GM19099 (cell line): Measurements from ENCODE around the gene PRC1.

Source experiments
- POLR2A ChIP-seq: IDR thresholded peaks from 3 replicates; pipeline ENCODE4 v1.6.1; 2011; ENCODE audit warnings: low read depth; ENCODE audit not compliant: insufficient read length; ENCODE audit errors: extremely low read depth

PRC1 gene

DNA sequence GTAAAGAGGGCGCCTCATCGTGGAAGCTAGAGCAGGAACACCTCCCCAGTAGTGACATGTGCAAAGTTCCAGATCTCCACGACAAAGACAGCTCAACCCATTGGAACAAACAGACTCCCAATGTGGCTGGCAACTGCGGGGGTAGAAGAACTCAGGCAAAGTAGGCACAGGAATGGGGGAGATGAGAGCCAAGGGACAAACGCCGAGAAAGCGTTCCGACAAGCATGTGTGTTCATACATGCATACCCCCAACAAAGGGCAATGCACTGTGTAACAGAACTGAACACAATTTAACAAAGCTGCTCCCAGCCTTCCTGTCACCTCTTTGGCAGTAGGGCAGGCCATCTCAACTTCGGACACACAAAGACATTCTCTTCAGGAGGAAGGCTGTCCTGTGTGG lies 28.1 kb downstream of the PRC1 start:
- no peak for TF ChIP-seq POLR2A

DNA sequence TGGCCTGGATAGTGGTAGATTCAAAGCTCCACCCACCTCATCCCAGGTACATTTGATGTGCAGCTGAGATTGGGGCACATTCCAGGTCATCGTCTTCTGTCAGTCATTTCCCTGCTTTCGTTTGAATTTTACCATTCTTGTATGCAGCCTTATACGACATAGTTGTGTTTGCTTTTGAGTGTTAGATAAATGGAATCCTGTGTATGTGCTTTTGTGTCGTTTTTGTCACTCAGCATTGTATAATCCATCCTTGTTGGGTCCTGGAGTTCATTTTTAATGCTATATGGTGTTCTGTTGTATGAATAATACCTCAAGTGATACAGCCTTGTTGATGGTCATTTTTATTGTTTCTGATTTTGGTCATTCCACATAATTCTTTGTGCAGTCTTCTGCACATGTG lies 32.3 kb downstream of the PRC1 start:
- no peak for TF ChIP-seq POLR2A

GRCh38 chr15:90960298-90961091 lies 33.8 kb downstream of the PRC1 start:
- TF ChIP-seq POLR2A = no peak

DNA sequence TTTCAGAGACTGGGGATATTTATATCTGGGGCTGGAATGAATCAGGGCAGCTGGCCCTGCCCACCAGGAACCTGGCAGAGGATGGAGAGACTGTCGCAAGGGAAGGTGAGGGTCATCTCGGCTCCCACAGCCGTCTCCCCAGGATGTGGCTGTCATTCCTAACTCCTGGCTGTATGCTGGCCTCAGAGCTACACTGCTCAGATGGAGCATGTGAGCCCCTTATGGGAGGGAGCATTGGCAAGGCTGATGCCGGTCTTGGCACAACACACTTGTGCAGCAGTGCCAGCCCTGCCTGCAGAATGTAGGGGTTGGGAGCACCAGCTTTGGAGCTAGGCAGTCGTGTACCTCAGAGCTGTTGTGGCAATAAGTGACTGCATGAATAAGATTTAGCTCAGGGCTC lies 34.4 kb downstream of the PRC1 start:
- TF ChIP-seq POLR2A = no peak

DNA sequence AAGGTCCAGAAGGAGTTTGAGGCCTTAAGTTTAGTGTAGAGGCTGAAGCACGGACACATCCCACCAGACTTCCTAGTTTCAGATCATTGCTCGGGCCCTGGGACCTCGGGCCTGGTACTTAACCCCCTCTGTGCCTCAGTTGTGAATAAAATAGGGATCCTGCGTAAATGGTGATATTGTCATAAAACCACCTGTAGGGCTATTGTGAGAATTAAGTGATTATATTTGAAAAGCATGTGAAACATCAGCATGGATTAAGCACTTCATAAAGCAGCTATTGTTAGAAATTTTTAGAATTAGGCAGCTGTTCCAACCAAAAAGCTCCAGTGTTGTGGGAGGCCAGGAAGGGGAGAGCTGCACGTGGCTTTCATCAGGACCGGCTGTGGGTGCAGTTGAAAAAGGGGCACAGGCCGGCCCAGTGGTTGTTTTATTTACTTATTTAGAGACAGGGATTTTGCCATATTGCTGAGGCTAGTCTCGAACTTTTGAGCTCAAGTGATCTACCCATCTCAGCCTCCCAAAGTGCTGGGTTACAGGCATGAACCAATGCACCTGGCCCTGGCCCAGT lies 35.2 kb downstream of the PRC1 start:
- TF ChIP-seq POLR2A = no peak

GRCh38 chr15:90957791-90958190 lies 36.5 kb downstream of the PRC1 start:
- no peak for TF ChIP-seq POLR2A

DNA sequence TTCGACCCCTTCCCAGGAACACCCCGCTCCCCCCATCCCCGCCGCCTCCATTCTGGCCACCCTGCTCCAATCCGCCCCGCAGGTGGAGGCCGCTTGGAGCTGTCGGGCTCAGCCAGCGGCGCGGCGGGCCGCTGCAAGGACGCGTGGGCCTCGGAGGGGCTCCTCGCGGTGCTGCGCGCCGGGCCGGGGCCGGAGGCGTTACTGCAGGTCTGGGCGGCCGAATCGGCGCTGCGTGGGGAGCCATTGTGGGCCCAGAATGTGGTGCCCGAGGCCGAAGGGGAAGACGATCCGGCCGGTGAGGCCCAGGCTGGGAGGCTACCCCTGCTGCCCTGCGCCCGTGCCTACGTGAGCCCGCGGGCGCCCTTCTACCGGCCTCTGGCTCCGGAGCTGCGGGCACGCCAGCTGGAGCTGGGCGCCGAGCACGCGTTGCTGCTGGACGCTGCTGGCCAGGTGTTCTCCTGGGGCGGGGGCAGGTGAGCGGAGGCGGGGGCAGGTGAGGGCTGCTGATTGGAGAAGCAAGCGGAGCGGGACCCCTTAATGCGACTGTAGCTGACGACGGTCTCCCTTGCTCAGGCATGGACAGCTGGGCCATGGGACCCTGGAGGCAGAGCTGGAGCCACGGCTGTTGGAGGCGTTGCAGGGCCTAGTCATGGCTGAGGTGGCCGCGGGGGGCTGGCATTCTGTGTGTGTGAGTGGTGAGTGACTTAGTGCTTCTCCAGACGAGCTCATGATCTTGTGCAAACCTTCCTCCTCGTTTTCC lies 37.1 kb downstream of the PRC1 start:
- TF ChIP-seq POLR2A = no peak

DNA sequence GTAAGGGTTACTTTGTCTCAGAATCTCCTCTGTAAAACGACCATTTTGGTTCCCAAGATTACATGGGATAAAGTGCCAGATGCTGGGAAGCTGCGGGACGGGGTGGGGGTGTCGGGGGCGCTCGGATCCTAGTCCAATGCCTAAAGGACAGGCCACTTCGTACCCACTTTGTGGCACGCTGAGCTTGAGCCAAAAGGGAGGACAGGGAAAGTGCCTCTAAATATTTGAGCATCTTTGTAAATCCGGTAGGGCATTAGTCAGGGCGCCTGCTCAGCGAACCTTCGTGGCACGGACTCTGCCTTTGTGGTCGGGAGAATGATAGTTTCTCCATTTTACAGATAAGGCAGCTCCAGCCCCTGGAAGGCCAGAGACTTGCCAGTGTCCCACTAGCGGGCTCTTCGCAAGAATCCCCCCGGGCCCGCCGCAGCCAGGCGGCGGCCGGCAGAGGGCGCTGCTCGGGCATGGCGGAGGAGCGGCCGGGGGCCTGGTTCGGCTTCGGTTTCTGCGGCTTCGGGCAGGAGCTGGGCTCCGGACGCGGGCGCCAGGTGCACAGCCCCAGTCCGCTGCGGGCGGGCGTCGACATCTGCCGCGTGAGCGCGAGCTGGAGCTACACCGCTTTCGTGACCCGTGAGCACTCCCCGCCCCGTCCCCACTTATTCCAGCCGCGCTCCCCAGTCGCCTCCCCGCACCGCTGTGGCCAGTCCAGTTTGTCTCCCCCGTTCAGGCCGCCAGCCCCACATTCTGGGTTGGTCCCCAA lies 37.9 kb downstream of the PRC1 start:
- TF ChIP-seq POLR2A = no peak

DNA sequence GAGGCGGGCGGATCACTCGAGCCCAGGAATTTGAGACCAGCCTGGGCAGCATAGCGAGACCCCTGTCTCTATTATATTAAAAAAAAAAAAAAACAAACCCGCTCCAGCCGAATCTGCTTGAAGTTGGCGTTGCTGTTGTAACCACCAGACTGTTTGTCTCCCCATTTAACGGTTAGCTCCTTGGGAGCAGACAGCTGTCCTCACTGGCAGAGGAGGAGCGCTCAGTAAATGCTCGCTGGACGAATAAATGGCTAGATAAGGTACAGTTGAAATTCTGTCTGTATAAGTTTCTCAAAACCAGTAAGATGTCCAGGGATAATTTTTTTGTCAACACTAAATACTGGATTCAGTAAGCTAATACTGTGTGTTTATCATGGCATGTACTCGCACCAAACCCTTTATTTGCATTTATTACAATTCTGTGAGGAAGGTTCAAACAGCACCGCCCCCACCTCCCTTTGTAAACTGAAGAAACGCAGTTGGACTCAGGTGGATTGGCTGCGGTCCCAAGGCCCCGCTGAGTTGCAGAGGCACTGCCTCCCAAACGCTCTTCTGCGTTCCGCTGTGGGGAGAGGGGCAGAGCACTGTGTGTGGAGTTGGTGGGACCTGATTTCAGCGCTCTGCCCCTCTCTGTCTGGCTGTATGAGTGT lies 38.6 kb downstream of the PRC1 start:
- no peak for TF ChIP-seq POLR2A

DNA sequence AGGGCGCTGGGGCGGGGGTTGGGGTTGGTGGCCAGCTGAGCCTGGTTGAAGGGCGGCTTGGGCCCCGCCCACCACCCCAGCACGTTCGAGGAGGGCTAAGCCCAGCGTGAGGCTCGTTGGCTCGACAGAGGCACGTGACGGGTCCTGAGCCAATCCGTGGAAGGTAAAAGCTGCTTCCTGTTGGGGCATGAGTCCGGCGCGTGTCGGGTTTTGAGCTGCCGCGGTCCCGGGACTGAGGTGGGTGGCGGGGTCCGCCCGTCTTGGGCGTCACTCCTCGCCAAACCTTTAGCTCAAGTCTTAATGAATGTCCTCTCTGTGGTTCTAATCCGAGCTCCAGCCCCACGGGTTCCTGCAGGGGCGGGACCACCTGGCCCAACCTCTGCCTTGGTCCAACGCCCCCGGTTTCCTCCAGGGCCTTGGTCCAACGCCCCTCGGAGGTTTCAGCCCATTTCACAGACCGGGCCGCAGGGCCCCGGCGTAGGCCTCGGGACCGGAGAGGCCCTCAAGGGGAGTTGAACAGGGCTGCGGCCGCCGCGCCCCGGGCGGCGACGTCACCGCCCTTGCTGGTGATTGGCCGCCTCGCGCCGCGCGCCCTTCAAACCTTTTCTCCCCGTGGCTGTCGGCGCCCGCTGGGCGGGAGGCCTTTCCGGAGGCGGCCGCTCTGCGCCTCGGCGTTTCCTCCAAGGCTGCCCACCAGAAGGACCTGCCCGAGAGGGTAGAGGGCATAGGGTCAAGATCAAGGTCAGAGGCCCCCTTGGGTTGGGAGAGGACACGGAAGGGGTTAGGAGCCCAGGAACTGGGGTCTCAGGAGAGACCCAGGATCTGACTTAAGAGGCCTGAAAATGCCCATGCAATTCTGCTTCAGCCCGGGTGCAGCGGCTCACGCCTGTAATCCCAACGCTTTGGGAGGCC lies 39.4 kb downstream of the PRC1 start, which contains the start of gene RCCD1:
Gene RCCD1 (plus strand): TSS at position 173 of the 912 bp plus-strand sequence. CDS start 1,851 bp downstream, outside the sequence.
- peak; percentile 76 for TF ChIP-seq POLR2A

DNA sequence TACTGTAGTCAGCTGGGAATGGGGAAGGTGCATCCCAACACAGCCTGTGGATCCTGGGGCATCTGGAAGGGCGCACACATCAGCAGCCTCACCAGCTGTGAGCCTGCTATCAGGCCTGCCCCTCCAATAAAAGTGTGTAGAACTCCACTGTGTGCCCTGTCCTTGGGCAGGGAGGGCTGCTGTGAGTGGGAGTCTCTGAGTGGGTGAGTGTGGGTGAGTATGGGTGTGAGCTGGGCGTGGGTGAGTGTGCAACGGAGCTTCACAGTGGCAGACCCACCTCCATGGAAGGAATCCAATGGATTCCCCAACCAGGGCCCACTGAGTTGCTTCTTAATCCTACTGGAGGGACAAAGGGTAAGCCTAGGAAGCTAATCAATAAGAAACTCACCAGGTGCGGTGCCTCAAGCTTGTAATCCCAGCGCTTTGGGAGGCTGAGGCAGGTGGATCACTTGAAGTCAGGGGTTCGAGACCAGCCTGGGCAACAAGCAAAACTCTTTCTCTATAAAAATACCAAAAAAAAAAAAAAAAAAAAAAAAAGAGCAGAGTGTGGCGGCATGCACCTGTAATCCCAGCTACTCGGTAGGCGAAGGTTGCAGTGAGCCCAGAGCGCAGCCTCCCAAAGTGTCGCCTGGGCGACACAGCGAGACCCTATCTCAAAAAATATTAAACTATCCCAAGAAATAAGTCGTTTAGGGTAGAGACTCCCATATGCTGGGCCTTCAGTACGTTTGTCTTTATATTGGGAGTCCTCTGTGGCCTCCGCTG lies 40.2 kb downstream of the PRC1 start:
- no peak for TF ChIP-seq POLR2A

DNA sequence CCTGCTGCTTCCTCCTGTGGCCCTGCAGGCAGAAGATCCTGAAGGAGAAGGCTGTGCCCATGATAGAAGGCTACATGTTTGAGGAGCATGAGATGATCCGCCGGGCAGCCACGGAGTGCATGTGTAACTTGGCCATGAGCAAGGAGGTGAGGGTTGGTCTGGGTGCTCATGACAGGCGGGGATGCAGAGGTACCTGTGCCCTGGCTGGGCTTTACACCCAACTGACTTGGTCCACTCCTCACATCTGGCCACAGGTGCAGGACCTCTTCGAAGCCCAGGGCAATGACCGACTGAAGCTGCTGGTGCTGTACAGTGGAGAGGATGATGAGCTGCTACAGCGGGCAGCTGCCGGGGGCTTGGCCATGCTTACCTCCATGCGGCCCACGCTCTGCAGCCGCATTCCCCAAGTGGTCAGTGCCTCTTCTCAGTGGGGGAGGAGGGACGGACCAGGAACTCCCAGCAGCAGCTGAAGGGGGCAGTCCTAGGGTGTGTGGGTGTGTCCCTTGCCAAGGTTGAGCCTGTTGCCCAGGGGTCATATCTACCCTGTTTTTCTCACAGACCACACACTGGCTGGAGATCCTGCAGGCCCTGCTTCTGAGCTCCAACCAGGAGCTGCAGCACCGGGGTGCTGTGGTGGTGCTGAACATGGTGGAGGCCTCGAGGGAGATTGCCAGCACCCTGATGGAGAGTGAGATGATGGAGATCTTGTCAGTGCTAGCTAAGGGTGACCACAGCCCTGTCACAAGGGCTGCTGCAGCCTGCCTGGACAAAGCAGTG lies 41.2 kb downstream of the PRC1 start:
- no peak for TF ChIP-seq POLR2A
